GM18502 (cell line): Measurements from ENCODE around the gene BCL7B.
"Not testable (repeated sequence)": the region's sequence is repeated elsewhere in the genome, so short reads cannot be mapped to it uniquely, and the experiment has no call there.

Experiments used
- ATAC-seq: cut with Tn5 transposase; IDR thresholded peaks from one replicate; pipeline ENCODE4 v1.9.1; 2021; ENCODE audit warnings: mild to moderate bottlenecking; ENCODE audit not compliant: unreplicated experiment, poor library complexity

Gene BCL7B

DNA sequence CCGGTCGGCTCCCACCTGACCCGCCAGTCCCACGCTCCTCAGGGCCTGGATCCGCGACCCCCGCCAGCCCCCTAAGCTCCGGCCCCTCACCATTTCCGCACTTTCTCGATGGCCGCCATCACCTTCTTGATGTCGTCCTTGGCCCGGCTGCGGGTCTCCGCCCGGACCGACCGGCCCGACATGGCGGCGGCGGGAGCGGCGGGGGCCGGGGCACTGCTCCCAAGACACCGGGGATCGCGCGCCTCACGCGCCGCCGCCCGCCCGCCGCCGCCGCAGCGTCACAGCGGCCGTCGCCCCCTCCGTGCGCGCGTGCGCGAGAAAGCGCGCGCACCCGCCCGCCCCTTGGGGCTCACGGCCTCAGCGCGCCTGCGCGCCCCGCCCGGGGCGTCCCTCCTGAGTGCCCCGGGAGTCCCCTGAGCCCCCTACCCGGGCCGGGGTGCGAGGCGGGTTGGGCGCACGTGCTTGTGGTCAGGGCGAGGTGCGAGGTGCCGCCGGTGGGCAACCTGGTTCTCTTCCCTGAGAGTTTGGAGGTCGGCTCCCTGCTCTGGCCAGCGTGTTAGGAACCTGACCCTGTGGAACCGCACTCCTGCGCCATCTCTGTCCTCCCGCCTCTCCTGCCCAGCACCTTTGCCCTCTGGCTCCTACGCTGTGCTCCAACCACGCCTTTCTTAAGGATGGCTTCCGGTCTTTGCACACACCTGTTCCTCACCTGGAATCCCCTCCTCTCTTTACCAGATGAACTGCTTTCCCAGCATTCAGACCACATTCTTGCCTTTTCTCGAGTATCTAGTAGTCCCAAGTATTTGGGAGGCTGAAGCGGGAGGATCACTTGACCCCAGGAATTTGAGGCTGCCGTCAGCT, at the start of gene BCL7B:
BCL7B (minus strand) TSS at position 294 of the 861 bp plus-strand sequence; CDS start at position 182, 112 bp downstream.
- peak; percentile 50 for ATAC-seq

DNA sequence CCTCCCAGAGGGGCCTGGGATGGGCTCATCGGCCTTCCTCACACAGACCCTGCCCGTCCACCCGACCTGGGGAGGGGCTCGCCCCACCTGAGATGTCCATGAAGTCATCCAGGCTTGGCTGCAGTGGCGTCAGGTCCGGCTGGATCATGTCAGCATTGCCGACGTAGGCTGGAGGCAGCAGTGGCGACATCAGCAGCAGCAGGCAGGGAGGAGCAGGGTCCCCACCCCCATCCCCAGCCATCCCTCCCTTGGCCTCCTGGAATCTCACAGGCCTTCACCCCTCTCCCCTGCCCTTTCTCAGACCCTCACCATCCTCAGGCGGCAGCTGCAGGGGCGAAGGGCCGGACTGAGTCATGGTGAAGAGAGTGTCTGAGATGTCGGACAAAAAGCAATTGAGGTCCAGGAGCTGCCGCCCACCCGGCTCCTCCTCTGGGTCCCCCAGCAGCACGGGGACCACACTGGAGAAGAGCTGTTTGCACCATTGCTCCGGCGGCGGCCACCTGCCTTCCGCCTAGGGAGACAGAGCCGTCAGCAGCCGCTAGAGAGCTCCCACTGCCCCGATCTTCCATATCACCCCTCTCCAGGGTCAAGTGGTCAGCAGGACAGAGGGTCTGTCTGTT, 48.2 kb upstream of the BCL7B start:
- ATAC-seq: no peak

GRCh38 chr7:73602721-73603651, 45.5 kb upstream of the BCL7B start:
- no peak for ATAC-seq

DNA sequence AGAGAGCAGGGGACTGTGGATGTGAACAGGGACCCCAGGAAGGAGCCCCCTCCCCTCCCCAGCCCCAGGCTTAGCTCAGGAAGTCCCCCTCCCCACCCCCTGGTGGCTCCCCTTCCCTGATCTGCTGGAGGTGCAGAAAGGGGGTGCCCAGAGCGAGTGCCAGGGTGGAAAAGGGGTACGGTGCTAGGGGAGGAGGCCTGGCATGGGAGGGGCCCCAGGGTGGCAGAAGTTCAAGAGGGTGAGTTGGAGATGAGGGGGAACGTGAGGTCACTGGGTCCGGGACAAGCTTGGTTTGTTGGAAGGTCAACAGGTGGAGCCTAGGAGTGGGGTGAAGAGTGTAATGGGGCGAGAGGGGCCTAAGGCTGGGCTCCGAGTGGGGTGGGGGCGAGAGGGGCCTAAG, 42.4 kb upstream of the BCL7B start:
- ATAC-seq: no peak

DNA sequence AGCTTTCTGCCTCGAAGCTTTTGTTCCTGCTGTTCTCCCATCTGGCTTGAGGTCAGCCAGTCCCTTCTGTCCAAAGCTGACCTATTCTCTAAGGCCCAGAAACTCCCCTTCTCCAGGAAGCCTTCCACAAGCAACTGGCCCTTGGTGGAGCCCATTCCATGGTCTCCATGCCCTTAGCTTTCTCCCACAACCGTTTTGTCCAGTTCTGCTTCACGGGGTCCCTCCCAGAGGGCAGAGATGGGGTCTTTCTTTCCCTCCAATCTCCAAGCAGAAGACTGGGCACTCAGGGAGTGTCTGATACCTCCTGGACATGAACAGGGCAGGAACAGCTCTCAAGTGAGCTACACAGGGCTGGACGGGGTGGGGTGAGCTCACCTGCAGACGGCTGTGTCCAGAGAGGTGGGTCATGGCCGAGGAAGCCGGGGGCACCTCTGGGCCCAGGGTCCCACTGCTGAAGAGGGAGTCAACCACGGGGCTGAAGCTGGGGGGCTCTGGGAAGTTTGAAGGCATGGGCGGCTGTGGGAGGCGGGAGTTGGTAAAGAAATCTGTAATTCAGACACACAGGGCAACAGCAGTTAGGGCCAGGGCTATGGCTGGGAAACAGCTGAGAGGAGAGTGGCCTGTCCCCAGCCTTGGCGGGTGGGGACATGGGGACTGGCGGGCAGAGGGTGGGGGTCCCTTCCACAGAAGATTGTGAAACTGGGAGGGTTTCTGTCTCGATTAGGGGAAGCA, 41.8 kb upstream of the BCL7B start:
- ATAC-seq: no peak

- no peak for ATAC-seq
These were observed 40.7 kb upstream of the BCL7B start for GRCh38 chr7:73597978-73598782.

DNA sequence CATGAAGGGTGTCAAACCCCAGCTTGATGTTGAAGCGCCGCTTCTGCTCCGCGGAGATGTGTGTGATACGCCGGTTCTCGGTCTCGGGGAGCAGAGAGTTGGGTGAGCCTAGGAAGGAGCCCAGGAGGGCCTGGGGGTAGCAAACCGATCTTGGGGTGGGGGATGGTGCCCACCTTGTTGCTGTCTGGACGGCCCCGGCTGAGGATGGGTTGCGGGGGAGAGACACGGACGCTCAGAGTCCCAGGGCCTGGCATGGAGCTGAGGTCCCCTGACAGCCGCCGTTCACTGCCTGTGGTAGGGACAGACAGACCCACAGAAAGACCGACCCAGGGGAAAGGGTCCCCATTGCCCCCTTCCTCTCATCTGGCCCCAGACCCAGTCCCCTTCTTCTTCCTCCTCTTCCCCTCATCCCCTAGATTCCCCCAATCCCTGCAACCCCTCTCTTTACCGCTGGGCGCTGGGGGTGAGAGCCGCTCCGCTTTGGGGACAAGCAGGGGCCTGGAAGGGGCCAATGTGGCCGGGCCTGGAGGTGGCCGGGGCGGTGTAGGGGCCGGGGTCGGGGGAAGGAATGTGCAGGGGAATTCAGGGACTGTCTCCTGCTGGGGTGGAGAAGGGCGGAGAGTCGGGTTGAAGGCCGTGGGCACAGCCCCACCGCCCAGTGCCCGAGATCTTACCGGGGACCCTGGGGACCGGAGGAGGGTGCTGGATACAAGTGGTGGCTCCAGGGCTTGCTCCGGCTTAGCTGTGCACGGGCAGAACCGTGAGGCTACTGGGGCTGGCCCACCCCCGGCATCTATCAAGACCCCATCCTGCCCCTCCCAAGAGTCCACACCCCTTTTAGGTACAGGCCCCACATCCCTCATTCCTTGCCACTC, 38.9 kb upstream of the BCL7B start:
- ATAC-seq: no peak

- ATAC-seq: no peak
These were observed 37.9 kb upstream of the BCL7B start for GRCh38 chr7:73595358-73595757.

- no peak for ATAC-seq
These were observed 35.9 kb upstream of the BCL7B start for GRCh38 chr7:73593207-73594045.

GRCh38 chr7:73586911-73587310, 29.4 kb upstream of the BCL7B start:
- ATAC-seq: no peak

DNA sequence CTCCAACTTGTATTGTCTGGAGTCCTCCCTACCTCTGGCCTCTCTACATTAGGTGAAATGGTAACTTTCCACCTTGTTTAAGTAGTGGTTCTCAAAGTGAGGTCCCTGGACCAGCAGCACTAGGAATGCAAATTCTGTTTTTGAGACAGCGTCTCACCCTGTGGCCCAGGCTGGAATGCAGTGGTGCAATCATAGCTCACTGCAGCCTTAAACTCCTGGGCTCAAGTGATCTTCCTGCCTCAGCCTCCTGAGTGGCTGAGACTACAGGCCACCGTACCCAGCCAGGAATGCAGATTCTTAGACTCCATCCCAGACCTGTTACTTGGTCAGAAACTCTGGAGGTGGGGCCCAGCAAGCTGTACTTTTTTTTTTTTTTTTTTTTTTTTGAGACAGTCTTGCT, 27.7 kb upstream of the BCL7B start:
- no peak for ATAC-seq

- ATAC-seq: no peak
These were observed 25.2 kb upstream of the BCL7B start for GRCh38 chr7:73582664-73583202.

DNA sequence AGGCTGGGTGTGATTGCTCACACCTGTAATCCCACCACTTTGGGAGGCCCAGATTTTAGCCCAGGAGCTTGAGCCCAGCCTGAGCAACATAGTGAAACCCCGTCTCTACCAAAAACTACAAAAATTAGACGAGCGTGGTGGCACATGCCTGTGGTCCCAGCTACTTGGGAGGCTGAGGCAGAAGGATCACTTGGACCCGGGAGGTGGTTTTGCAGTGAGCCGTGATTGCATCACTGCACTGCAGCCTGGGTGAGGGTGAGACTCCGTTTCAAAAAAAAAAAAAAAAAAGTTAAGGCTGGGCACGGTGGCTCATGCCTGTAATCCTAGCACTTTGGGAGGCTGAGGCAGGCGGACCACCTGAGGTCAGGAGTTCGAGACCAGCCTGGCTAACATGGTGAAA, 23.5 kb upstream of the BCL7B start:
- not testable (repeated sequence) for ATAC-seq

- ATAC-seq: peak; percentile 88
These were observed 21.0 kb upstream of the BCL7B start, which contains the start of gene TBL2 for GRCh38 chr7:73578342-73579128. Gene TBL2 (minus strand): TSS chr7:73578579. CDS start chr7:73578549, 30 bp downstream.

GRCh38 chr7:73577627-73578341, 20.3 kb upstream of the BCL7B start:
- ATAC-seq: peak; percentile 21

DNA sequence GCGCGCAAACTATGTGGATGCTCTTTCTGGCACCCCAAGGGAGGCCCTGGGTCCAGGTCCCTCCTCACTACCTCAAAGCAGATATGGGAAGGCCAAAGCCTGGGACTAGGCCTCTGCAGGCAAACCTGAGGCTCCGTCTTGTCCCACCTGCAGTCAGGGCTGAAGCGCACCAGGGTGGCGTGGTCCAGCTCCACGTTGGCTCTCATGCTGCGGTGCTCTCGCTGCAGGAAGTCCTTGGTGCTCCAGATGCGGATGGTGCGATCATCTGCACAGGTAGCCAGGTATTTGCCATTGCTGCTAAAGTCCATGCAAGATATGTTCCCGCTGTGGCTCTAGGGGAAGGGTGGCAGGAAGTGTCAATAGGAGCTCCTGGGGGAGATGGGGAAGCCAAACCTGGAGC, 16.3 kb upstream of the BCL7B start:
- ATAC-seq: no peak
